Coronary artery (tissue), 2 donors: ENCODE results near the gene CABLES1.
"Not testable (repeated sequence)": the region's sequence is repeated elsewhere in the genome, so short reads cannot be mapped to it uniquely, and the experiment has no call there.

Experiments
- DNase-seq: peaks from one replicate; pipeline ENCODE4 v3.0.0-alpha.2; 2017; ENCODE audit warnings: low spot score
- H3K27ac ChIP-seq, 2 donors: fragments of 200-600 bp; sonication (generic); one replicate each; pipeline ENCODE4 v1.5.1; 2016 to 2019
- H3K4me3 ChIP-seq: fragments of 200-600 bp; sonication (generic); 2 replicates; pipeline ENCODE4 v1.5.1; 2016; ENCODE audit warnings: mild to moderate bottlenecking, moderate library complexity
- CTCF ChIP-seq: fragments of 200-600 bp; sonication (generic); IDR thresholded peaks from one replicate; pipeline ENCODE4 v1.5.1; 2019; ENCODE audit warnings: antibody characterized with exemption

Gene CABLES1

GRCh38 chr18:23134780-23135549, at the start of gene CABLES1:
TSS of gene CABLES1 (plus strand) at chr18:23135485. CDS start at chr18:23135763, 278 bp downstream.
- no peak for TF ChIP-seq CTCF
- peak within 1 kb of the TSS; percentile 69 to 96 for H3K27ac ChIP-seq
- H3K4me3 ChIP-seq = peak within 1 kb of the TSS; percentile 94
- no peak for DNase-seq

GRCh38 chr18:23087352-23087751, 47.9 kb upstream of the CABLES1 start:
- TF ChIP-seq CTCF = no peak
- Histone ChIP-seq H3K27ac (no peak overlapping the region), H3K4me3 (no peak overlapping the region)
- DNase-seq = no peak

- TF ChIP-seq CTCF = no peak
- DNase-seq = no peak
These were observed 47.0 kb upstream of the CABLES1 start for GRCh38 chr18:23088310-23088709.

GRCh38 chr18:23091017-23091993, 44.0 kb upstream of the CABLES1 start:
- not testable (repeated sequence) for DNase-seq, H3K4me3 ChIP-seq, H3K27ac ChIP-seq

More at GRCh38 chr18:23088310-23088709, 47.0 kb upstream of the CABLES1 start:
- Histone ChIP-seq H3K27ac (peak overlapping the region in 1 of 2 donors; percentile 42), H3K4me3 (no peak overlapping the region)

- H3K4me3 ChIP-seq = no peak overlapping the region
- DNase-seq = no peak
- H3K27ac ChIP-seq = no peak overlapping the region
- TF ChIP-seq CTCF = no peak
These were observed 43.2 kb upstream of the CABLES1 start for GRCh38 chr18:23092121-23092520.

- not testable (repeated sequence) for H3K27ac ChIP-seq, H3K4me3 ChIP-seq, DNase-seq
These were observed 42.2 kb upstream of the CABLES1 start for GRCh38 chr18:23093130-23093529.

- DNase-seq = no peak
- TF ChIP-seq CTCF = no peak
- no peak overlapping the region for H3K4me3 ChIP-seq
- no peak overlapping the region for H3K27ac ChIP-seq
These were observed 41.5 kb upstream of the CABLES1 start for GRCh38 chr18:23093772-23094171.
